ENCODE results near the gene MED26. TPM values are rescaled to one million over a fixed set of nuclear protein-coding genes. Genes with fewer than 3 reads are reported as not detected.

The MED26 gene
- total and polyA plus RNA-seq, 10 of the 15 experiments (the other 5 are each of a cell fraction or from before 2014, with no cell fraction given): 1.1 to 21.4 (median 9.7) TPM

DNA sequence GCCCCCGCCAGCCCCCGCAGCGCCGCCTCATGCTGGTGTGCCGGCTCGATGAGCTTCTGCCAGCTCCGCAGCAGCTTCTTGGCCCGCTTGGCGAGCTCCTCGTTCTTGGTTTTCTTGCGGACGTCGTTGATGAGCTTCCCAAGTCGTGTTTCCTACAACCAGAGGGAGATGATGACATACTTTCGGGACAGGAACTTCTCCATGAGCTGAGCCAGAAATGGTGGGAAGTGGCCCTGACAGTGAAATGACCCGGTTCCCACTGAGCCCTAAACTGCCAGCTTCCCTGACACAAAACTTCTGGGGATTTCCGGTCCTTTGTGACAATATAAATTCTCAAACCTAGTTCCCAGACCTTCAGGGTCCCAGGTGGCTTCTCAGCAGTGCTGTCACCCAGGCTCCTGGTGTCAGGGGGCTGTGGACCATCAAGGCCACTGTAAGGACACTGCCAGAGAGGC lies 50.4 kb downstream of the MED26 start:
- no peak overlapping the region for H3K9ac ChIP-seq (ENCODE audit: control insufficient read depth, insufficient read depth, low read length)
- peaks cover 21% of the 10 kb centered on the region for H3K4me1 ChIP-seq (ENCODE audit: control insufficient read depth, insufficient read depth, low read length)
- H3K79me2 ChIP-seq (ENCODE audit: control insufficient read depth, insufficient read depth, low read length): peaks cover 88% of the 10 kb centered on the region
- RAD21 ChIA-PET (ENCODE audit: unreplicated experiment): interaction anchor here (0.9 to 4.1 kb wide), 2 partner anchors 10 to 15 kb away, joined by 3 to 17 read pairs; no protein-coding TSS in a partner anchor
- no peak overlapping the region for H3K4me3 ChIP-seq
- CTCF ChIA-PET: interaction anchor here (0.6 kb wide), 1 partner anchor 234 kb away, joined by 3 read pairs; no protein-coding TSS in a partner anchor
- peaks cover 2% of the 10 kb centered on the region; the same call in 1 of the 2 replicates for H4K20me1 ChIP-seq (ENCODE audit: control insufficient read depth, insufficient read depth)
- no peaks in the 10 kb centered on the region for H3K27me3 ChIP-seq (replicated peaks in 1 of 2; ENCODE audit: control insufficient read depth in 2 of 2, insufficient read depth in 2 of 2, low read length in 1 of 2)
- SMC1A ChIA-PET (ENCODE audit: uncharacterized antibody, unreplicated experiment): interaction anchor here (0.7 to 1.2 kb wide), 3 partner anchors 10 to 84 kb away, joined by 3 to 8 read pairs (median 3); no protein-coding TSS in a partner anchor
- POLR2A ChIA-PET: interaction anchor here (0.5 to 6.5 kb wide), 4 partner anchors 8 to 547 kb away, joined by 3 to 93 read pairs (median 5); no protein-coding TSS in a partner anchor
- no peak for FAIRE-seq
- H3K27ac ChIP-seq (ENCODE audit: control insufficient read depth, insufficient read depth): peak overlapping the region; percentile 51
- BruUV-seq (replicated peaks): no TSS peak
- WGBS (ENCODE audit: insufficient coverage, insufficient replicate concordance, low lambda C conversion rate, missing lambda C conversion rate): 88% methylated on average over 16 of the region's 17 CpGs
- intact Hi-C loops (cut with micrococcal nuclease; ENCODE audit: unreplicated experiment) (no loop called here), in situ Hi-C loops (cut with MboI) (loop anchor here (25.0 kb wide), 1 partner anchor 1990 kb away; the partner anchor contains the start of gene CLEC17A)
- no peak for DNase-seq (ENCODE audit: low read depth, low spot score)
- no peak overlapping the region; the same call in 1 of the 2 replicates for H3K4me2 ChIP-seq (ENCODE audit: control insufficient read depth, insufficient read depth)
- H3K9me3 ChIP-seq (replicated peaks; ENCODE audit: control insufficient read depth, insufficient read depth, low read length): no peaks in the 10 kb centered on the region
- no peak overlapping the region for H2AFZ ChIP-seq (ENCODE audit: control insufficient read depth, low read depth, low read length)
- ATAC-seq: no peak
- peaks cover 19 to 40% of the 10 kb centered on the region in 2 experiments for H3K36me3 ChIP-seq (ENCODE audit: control insufficient read depth in 2 of 2, insufficient read depth in 2 of 2, low read length in 1 of 2)
- TF ChIP-seq RAD51 (IDR thresholded peaks at IDR 0.05) (no peak), KDM1A (IDR thresholded peaks at IDR 0.05; ENCODE audit: borderline replicate concordance) (no peak), ZBED1 (IDR thresholded peaks at IDR 0.05; ENCODE audit: borderline replicate concordance) (no peak), GATAD2B (conservative IDR thresholded peaks at IDR 0.05; ENCODE audit: low read depth) (peak; percentile 54; the same call in 1 of the 2 replicates), LARP7 (IDR thresholded peaks at IDR 0.05) (no peak), MEF2B (IDR thresholded peaks at IDR 0.05; ENCODE audit: partially characterized antibody, poor library complexity, severe bottlenecking) (peak; percentile 82)
- TF ChIP-seq, protein P1, sequence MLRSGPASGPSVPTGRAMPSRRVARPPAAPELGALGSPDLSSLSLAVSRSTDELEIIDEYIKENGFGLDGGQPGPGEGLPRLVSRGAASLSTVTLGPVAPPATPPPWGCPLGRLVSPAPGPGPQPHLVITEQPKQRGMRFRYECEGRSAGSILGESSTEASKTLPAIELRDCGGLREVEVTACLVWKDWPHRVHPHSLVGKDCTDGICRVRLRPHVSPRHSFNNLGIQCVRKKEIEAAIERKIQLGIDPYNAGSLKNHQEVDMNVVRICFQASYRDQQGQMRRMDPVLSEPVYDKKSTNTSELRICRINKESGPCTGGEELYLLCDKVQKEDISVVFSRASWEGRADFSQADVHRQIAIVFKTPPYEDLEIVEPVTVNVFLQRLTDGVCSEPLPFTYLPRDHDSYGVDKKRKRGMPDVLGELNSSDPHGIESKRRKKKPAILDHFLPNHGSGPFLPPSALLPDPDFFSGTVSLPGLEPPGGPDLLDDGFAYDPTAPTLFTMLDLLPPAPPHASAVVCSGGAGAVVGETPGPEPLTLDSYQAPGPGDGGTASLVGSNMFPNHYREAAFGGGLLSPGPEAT (IDR thresholded peaks at IDR 0.05; ENCODE audit: low read depth): no peak; the same call in 1 of the 2 replicates
- TF ChIP-seq, protein P2, sequence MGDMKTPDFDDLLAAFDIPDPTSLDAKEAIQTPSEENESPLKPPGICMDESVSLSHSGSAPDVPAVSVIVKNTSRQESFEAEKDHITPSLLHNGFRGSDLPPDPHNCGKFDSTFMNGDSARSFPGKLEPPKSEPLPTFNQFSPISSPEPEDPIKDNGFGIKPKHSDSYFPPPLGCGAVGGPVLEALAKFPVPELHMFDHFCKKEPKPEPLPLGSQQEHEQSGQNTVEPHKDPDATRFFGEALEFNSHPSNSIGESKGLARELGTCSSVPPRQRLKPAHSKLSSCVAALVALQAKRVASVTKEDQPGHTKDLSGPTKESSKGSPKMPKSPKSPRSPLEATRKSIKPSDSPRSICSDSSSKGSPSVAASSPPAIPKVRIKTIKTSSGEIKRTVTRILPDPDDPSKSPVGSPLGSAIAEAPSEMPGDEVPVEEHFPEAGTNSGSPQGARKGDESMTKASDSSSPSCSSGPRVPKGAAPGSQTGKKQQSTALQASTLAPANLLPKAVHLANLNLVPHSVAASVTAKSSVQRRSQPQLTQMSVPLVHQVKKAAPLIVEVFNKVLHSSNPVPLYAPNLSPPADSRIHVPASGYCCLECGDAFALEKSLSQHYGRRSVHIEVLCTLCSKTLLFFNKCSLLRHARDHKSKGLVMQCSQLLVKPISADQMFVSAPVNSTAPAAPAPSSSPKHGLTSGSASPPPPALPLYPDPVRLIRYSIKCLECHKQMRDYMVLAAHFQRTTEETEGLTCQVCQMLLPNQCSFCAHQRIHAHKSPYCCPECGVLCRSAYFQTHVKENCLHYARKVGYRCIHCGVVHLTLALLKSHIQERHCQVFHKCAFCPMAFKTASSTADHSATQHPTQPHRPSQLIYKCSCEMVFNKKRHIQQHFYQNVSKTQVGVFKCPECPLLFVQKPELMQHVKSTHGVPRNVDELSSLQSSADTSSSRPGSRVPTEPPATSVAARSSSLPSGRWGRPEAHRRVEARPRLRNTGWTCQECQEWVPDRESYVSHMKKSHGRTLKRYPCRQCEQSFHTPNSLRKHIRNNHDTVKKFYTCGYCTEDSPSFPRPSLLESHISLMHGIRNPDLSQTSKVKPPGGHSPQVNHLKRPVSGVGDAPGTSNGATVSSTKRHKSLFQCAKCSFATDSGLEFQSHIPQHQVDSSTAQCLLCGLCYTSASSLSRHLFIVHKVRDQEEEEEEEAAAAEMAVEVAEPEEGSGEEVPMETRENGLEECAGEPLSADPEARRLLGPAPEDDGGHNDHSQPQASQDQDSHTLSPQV (IDR thresholded peaks at IDR 0.05): 0 out of 2 replicates have a peak, but pooled peaks have one; percentile 10
- TF ChIP-seq, protein P3, sequence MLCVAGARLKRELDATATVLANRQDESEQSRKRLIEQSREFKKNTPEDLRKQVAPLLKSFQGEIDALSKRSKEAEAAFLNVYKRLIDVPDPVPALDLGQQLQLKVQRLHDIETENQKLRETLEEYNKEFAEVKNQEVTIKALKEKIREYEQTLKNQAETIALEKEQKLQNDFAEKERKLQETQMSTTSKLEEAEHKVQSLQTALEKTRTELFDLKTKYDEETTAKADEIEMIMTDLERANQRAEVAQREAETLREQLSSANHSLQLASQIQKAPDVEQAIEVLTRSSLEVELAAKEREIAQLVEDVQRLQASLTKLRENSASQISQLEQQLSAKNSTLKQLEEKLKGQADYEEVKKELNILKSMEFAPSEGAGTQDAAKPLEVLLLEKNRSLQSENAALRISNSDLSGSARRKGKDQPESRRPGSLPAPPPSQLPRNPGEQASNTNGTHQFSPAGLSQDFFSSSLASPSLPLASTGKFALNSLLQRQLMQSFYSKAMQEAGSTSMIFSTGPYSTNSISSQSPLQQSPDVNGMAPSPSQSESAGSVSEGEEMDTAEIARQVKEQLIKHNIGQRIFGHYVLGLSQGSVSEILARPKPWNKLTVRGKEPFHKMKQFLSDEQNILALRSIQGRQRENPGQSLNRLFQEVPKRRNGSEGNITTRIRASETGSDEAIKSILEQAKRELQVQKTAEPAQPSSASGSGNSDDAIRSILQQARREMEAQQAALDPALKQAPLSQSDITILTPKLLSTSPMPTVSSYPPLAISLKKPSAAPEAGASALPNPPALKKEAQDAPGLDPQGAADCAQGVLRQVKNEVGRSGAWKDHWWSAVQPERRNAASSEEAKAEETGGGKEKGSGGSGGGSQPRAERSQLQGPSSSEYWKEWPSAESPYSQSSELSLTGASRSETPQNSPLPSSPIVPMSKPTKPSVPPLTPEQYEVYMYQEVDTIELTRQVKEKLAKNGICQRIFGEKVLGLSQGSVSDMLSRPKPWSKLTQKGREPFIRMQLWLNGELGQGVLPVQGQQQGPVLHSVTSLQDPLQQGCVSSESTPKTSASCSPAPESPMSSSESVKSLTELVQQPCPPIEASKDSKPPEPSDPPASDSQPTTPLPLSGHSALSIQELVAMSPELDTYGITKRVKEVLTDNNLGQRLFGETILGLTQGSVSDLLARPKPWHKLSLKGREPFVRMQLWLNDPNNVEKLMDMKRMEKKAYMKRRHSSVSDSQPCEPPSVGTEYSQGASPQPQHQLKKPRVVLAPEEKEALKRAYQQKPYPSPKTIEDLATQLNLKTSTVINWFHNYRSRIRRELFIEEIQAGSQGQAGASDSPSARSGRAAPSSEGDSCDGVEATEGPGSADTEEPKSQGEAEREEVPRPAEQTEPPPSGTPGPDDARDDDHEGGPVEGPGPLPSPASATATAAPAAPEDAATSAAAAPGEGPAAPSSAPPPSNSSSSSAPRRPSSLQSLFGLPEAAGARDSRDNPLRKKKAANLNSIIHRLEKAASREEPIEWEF (IDR thresholded peaks at IDR 0.05; ENCODE audit: insufficient replicate concordance, low read depth, low read length): peak; percentile 85
- TF ChIP-seq, protein P4, sequence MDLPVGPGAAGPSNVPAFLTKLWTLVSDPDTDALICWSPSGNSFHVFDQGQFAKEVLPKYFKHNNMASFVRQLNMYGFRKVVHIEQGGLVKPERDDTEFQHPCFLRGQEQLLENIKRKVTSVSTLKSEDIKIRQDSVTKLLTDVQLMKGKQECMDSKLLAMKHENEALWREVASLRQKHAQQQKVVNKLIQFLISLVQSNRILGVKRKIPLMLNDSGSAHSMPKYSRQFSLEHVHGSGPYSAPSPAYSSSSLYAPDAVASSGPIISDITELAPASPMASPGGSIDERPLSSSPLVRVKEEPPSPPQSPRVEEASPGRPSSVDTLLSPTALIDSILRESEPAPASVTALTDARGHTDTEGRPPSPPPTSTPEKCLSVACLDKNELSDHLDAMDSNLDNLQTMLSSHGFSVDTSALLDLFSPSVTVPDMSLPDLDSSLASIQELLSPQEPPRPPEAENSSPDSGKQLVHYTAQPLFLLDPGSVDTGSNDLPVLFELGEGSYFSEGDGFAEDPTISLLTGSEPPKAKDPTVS (IDR thresholded peaks at IDR 0.05; ENCODE audit: low read depth, low read length): no peak

All from GM12878 (cell line).